22Rv1 (cell line): ENCODE measurements around the gene SOS1.

Source experiments
- H3K27ac ChIP-seq: fragments of 450-650 bp; 2 replicates; pipeline ENCODE4 v1.5.1; 2017
- ZFX ChIP-seq: fragments of 450-650 bp; IDR thresholded peaks from 2 replicates; pipeline ENCODE4 v1.6.1; 2017; ENCODE audit warnings: antibody characterized with exemption, borderline replicate concordance
- TF ChIP-seq, protein P1 (sequence below): fragments of 450-650 bp; IDR thresholded peaks from 2 replicates; pipeline ENCODE4 v1.5.1; 2017; ENCODE audit warnings: mild to moderate bottlenecking

The SOS1 gene

DNA sequence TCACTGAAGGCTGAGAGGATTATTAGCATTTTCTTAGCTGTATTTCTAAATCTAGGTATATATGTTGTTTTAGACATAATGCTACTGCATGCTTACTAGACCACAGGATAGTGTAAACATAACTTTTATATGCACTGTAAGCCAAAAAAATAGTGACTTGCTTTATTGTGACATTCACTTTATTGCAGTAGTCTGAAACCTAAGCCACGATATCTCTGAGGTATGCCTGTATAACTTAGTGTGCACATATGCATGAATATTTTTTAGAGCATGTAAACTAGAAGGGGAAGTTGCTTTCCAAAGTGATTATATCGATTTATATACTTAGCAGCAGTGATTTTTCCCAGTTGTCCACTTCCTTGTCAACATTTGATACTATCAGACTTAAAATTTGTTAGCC, 81.8 kb downstream of the SOS1 start:
- H3K27ac ChIP-seq, result no peak overlapping the region
- TF ChIP-seq ZFX, result no peak
- TF ChIP-seq, protein P1, sequence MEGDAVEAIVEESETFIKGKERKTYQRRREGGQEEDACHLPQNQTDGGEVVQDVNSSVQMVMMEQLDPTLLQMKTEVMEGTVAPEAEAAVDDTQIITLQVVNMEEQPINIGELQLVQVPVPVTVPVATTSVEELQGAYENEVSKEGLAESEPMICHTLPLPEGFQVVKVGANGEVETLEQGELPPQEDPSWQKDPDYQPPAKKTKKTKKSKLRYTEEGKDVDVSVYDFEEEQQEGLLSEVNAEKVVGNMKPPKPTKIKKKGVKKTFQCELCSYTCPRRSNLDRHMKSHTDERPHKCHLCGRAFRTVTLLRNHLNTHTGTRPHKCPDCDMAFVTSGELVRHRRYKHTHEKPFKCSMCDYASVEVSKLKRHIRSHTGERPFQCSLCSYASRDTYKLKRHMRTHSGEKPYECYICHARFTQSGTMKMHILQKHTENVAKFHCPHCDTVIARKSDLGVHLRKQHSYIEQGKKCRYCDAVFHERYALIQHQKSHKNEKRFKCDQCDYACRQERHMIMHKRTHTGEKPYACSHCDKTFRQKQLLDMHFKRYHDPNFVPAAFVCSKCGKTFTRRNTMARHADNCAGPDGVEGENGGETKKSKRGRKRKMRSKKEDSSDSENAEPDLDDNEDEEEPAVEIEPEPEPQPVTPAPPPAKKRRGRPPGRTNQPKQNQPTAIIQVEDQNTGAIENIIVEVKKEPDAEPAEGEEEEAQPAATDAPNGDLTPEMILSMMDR, result no peak

DNA sequence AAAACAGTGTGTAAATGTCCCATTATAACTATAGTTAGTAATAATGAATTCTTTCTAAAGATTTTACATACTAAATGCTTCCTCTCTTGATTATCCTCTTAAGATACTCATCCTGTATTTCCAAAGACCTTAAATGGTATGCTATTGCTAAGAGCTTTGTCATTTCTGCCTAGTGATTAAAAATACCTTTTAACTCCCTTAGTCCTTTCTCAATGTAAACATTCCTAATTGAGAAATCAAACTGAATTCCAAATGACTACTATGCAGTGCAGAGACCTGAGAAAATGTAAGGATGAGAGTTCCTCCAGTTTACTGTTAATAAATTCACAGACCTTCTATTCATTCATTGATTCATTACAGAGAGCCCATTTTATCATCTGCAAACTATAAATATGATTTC, 86.9 kb downstream of the SOS1 start:
- no peak overlapping the region for H3K27ac ChIP-seq
- TF ChIP-seq, protein P1, result no peak
- TF ChIP-seq ZFX, result no peak

DNA sequence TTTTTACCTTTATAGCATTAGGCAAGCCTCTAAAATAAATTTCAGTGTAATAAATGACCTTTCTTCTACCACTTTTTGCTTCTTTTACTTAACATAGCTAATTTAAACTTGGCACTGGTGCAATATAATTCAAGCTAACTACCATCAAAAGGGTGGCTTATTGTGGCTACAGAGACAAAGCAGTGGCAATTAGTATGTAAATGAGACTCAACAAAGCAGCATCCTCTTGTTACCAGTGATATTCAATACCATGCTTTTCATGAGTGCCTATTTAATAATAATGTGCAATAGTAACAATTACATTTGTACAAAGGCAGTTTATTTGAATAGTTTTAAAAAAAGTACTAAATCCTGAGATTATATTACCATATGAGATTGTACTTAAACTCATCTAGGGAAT, 93.4 kb downstream of the SOS1 start:
- H3K27ac ChIP-seq, result no peak overlapping the region
- TF ChIP-seq ZFX, result no peak
- TF ChIP-seq, protein P1, result no peak

DNA sequence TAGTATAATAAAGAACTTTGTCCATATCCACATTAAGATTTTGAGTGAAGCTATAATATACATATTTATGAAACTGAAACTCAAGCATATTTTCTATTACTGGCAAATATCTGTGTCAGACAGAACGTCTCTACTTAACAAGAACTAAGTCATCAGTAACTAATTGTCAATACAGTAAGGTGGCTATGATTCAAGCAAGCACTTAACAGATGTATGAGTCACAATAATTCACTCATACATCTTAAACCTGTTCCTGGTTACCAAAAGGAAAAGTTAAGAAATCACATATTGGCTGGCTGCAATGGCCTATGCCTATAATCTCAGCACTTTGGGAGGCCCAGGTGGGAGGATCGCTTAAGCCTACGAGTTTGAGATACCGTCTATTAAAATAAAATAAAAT, 96.0 kb downstream of the SOS1 start:
- no peak overlapping the region for H3K27ac ChIP-seq
- TF ChIP-seq ZFX, result no peak
- TF ChIP-seq, protein P1, result no peak

DNA sequence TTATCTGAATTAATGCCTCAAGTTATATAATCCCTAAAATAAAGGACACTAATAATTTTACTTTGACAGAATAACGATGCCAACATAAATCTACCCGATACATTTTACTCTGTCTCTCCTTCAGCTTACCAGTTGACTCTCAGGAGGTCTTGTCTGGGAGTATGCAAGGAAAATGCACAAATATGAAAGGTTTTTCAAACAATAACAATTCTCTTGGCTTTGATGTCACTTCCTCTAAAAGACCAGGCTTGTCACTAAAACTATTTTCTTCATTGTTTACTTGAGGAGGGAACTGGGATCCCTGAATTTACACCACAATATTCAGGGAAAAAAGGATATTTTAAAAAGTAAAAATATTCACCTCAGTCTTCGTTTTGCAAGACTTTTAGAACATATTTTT, 97.2 kb downstream of the SOS1 start:
- H3K27ac ChIP-seq, result no peak overlapping the region

DNA sequence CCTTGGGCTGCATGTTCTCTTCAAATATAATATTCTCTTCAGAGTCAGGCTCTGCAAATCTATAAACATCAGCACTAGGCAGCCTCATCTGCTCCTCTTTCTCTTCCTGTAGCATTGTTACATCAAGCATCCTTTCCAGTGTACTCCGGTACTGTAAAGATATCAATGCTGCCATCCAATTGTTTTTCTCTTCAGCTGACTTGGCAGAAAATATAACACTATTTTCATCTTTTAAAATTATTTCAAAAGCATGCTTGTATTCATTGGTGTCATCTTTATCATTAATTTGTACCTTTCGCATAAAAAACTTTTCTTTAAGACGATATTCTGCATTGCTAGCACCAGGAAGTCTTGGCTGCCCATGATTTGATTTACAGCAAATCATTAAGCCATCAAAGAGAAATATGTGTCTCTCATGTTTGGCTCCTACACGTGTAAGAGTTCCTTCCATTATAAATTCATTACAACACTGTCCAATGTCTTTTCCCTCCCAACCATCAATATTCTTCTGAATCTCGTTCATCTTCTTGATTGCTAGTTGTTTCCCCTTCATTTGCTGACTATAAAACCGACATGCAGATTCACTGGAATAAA, 98.1 kb downstream of the SOS1 start:
- TF ChIP-seq, protein P1, result no peak
- no peak for TF ChIP-seq ZFX
- H3K27ac ChIP-seq, result no peak overlapping the region

More for the DNA sequence above, 97.2 kb downstream of the SOS1 start:
- TF ChIP-seq, protein P1, result no peak
- no peak for TF ChIP-seq ZFX

DNA sequence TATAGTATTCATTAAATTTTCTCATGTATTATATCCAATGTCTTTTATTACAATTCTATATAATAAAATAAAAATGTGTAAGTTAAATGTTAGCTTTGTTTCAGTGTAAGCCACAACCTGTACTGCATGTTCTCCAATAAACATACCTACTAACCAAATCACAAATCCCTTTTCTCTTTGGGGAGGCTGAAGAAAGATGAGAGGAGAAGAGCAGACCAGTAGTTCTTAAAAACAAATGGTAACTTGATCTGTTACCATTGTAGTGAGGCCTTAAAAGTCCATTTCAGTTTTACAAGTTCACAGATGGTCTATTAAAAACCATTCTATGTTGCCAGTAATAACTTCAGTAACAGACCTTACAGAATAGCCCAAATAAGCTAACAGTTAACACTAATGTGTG, 100.5 kb downstream of the SOS1 start:
- TF ChIP-seq, protein P1, result no peak
- no peak for TF ChIP-seq ZFX
- H3K27ac ChIP-seq, result no peak overlapping the region
